SU-DHL-6 (cell line): ENCODE results near the gene EIF4E.

Experiments used
- EZH2phosphoT487 ChIP-seq: fragments of 200-600 bp; sonication (generic), shearing (Covaris generic); conservative IDR thresholded peaks from 2 replicates; pipeline ENCODE4 v1.6.1; 2018; ENCODE audit warnings: mild to moderate bottlenecking, antibody characterized with exemption, low read length, moderate library complexity, mixed read lengths
- TF ChIP-seq, protein P1 (sequence below): fragments of 200-600 bp; sonication (generic); IDR thresholded peaks from one replicate; pipeline ENCODE4 v1.5.1; 2017; ENCODE audit warnings: antibody characterized with exemption, mild to moderate bottlenecking, low read length, moderate library complexity; ENCODE audit not compliant: insufficient read depth, poor library complexity, severe bottlenecking

DNA sequence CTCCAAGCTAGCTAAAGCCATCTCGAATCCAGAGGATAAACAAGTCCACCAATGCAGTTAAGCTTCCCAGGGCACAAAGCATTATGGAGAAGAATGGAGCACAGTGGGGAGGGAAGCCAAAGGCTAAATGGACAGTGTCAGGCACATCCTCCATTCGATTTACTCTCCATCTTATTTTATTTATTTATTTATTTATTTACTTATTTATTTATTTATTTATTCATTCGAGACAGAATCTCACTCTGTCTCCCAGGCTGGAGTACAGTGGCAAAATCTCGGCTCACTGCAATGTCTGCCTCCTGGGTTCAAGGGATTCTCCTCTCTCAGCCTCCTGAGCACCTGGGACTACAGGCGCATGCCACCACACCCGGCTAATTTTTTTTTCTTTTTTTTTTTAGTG is 26.3 kb upstream of the EIF4E start:
- TF ChIP-seq, protein P1, sequence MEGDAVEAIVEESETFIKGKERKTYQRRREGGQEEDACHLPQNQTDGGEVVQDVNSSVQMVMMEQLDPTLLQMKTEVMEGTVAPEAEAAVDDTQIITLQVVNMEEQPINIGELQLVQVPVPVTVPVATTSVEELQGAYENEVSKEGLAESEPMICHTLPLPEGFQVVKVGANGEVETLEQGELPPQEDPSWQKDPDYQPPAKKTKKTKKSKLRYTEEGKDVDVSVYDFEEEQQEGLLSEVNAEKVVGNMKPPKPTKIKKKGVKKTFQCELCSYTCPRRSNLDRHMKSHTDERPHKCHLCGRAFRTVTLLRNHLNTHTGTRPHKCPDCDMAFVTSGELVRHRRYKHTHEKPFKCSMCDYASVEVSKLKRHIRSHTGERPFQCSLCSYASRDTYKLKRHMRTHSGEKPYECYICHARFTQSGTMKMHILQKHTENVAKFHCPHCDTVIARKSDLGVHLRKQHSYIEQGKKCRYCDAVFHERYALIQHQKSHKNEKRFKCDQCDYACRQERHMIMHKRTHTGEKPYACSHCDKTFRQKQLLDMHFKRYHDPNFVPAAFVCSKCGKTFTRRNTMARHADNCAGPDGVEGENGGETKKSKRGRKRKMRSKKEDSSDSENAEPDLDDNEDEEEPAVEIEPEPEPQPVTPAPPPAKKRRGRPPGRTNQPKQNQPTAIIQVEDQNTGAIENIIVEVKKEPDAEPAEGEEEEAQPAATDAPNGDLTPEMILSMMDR, result no peak
- TF ChIP-seq EZH2phosphoT487, result no peak
